NCI-H1048 (cell line): ENCODE data around the gene BEST1.
A peak's percentile ranks its signal among the peaks of the same experiment; 100 is the strongest.
"Not testable (repeated sequence)": the region's sequence is repeated elsewhere in the genome, so short reads cannot be mapped to it uniquely, and the experiment has no call there.

Experiments used
- DNase-seq: peaks from one replicate; lab custom pipeline; 2025; lab: John Stamatoyannopoulos, UW

Gene BEST1

GRCh38 chr11:61964666-61965271, 14.6 kb downstream of the BEST1 start:
- DNase-seq, result not testable (repeated sequence)

DNA sequence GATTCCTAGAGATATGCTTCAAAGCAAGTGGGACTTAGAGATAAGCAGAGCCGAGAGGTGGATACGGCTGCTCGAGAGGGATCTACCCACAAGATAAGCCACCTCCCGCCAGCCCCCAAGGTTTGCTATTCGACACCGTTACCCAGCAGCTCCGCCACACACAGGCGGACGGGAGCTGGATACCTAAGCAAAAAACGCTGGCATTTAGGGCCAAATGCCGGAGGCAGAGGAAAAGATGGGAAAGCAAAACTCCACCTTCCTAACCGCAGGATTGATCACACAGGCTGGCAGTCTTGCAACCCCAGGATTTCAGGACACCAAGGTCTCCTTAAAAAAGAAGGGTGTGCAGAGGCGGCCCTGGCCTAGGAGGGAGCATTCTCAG, 16.6 kb downstream of the BEST1 start:
- DNase-seq, result no peak

GRCh38 chr11:61967116-61967923, 17.2 kb downstream of the BEST1 start, which contains the start of gene FTH1:
Gene FTH1, minus strand, starts transcription at chr11:61967634. Its CDS starts 209 bp downstream, at chr11:61967425.
- DNase-seq, result peak; percentile 76

DNA sequence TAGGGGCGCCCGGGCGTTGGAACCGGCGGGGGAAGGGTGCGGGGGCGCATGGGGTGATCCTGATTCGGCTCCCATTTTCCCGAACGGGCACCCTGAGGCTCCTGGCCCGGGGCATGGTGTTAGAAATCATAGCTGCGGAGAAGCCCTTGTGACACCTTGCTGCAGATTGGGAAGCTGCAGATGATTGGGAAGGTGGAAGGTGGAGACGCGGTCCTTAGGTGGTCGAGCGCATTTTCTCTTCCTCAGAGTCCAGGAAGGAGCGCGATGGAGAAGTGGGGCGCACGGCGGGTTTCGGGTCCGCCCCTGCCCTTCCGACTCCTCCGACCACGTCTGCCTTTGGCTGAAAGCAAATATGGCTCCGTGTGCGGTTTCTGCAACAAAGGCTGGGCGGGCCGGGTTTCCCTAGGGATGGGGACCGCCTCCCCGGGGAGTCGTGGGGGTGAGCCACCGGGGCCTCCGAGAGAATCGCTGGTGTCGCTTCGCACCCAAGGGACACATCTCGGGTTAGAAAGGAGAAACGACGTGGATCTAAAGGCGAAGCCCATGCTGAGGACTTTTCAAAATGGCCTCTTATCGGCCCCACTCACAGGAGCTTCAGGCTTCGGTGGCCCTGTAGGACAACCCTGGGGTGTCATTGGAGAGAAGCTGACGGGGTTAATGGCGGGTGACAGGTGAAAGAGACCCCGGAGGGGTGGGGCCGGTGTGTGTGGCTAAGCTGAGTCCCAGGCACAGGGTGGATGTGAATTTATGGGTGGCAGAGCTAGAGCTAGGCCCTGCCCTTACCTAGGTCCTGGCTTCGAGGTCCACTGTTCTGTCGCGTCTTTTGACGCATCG, 18.0 kb downstream of the BEST1 start:
- DNase-seq, result no peak

GRCh38 chr11:61968758-61969390, 18.7 kb downstream of the BEST1 start:
- DNase-seq, result no peak

GRCh38 chr11:61969391-61969758, 19.2 kb downstream of the BEST1 start:
- no peak for DNase-seq

DNA sequence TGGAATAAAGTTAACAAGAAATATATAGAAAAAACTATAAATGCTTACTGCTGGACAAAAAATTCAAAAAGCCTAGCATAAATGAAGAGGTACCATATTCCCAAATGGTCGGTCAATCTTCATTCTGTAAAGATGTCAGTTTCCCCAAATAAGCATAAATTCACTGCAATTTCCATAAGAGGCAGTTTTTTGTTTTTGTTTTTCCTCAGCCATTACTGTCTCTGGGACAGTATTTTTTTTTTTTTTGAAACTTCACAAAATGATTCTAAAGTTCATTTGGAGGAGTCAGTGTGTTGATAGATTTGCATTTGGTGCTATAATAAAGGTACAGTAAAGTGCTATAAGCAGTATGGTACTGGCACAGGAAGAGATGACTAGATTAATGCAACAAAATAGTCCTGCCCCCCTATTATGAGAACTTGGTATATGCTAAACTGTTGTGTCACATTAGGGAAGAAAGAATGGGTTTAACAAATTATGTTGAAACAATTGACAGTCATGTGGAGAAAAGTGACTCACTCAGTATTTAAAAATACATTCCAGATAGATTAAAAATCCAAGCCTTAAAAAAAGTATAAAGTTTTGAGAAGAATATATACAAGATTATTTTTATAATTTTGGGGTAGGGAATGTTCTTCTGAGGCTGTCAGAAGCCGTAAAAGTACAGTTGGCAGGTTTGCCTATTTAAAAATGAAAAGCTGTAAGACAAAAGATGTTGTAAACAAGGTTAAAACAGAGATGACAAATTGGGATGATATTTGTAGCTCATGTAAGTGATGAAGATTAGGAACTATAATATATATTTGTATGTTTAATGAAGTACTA, 19.9 kb downstream of the BEST1 start:
- no peak for DNase-seq

GRCh38 chr11:61971248-61972111, 21.3 kb downstream of the BEST1 start:
- peak; percentile 41 for DNase-seq

GRCh38 chr11:61972112-61972671, 22.0 kb downstream of the BEST1 start:
- no peak for DNase-seq

DNA sequence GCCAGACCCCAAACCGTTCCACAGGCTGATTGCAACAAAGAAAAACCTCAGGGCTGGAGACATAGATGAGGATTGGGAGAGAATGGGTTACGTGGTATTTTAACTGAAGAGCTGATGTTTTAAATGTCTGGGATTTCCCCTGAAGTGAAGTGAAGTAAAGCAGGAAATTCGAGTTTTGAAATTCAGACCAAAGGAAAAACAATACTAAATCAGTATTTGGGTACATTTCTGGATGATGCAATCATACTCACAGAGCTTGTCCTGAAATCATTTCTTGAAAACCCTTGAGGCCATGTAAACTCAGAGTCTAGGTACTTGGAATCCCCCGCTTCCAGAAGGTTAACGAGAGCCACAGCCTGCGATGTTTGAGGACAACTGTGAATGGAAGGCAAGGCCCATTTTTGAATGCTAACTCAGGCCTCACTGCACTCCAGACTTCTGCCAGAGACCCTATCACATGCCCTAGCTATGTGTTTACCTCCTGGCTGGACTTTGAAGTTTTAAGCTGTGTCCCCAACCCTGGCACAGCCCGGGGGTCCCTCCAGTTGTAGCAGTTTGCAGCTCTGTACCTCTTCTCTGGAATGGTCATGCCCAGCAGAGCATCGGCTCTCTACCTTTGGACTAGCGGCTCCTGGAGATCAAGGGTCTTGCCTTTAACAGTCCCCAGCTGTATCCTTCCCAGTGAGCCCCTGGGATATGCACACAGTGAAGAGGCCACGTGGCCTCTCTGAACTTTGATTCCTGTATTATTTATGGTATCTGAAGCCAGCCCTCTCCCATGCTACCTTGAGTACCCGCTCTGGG, 22.7 kb downstream of the BEST1 start:
- DNase-seq, result no peak

DNA sequence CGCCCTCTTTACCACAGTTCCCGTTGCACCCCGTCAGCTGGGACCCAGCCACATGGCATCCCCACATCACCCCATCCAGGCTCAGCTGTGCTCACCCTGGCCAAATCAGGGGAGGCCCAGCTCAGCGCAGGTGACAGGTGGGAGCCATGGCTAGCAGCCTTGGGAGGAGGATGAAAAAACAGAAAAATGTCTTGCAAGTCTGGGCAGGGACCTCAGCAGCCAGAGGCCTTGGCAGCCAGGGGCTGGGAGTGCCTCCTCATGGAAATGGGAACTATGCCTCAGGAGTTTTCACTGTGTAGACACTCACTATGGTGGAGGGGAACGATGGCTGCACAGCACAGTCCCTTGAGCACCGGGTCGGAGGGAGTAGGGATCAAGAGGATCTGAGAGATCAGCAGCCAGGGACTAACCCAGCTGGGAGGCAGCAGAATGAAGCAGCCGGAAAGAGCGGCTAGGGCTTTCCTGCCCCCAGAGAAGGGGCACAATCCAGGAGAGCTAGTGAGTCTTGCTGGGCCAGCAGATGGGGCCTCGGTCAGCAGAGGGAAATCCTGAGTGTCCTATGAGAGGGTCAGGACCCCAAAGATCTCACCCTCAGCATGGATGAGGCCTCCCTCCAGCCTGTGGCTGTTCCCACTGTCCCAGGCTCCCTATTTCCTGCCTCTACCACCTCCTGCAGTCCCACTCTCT, 23.5 kb downstream of the BEST1 start:
- DNase-seq, result no peak

- no peak for DNase-seq
These were observed 24.8 kb downstream of the BEST1 start for GRCh38 chr11:61974766-61975631.

DNA sequence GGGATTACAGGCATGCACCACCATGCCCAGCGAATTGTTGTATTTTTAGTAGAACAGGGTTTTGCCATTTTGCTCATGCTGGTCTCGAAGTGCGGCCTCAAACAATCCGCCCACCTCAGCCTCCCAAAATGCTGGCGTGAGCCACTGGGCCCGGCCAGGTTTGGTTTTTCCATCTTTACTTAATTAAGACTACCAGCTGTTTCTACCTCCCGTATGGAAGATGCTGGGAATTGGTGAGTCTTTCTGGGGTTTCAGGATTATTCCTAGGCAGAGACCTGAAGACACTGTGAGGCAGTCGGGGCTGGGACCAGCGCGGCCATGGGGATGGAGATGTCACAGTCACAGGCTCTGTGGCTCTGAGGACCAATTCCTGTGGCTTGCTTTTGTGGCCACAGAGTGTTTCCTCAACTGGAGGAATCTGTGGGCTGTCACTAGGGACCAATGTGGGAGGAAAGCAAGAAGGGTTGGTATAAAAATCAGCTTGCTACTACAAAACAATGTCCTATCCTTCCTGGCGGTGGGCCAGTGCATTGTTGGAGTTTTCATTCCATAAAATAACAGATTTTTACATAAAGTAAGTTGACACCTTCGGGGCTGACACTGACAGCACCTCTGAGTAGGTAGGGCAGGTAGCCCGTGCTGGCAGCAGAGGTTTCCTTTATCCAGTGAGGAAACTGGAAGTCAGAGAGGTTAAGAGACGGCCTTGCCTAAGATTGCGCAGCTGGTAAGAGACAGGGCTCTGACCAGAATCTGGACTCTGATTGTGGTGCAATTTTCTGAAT, 25.7 kb downstream of the BEST1 start:
- no peak for DNase-seq

DNA sequence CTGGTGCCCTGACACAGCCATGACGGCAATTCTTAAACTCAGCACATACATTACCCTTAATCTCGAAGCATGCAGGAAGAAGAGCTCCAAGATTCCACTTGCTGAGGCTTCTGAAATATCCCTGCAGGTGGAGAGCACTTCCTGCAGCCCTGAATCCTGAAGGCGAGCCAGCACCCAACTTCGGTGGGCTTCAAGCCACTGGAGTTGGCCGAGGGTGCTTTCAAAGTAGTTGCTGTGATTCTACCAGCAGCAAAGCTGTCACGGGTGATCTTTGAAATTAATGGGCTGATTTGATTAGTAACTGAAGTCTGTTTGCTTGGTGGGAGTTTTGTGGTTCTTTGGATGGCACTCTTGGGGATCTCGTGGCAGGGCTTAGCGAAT, 26.3 kb downstream of the BEST1 start:
- no peak for DNase-seq

GRCh38 chr11:61976813-61977475, 26.8 kb downstream of the BEST1 start:
- no peak for DNase-seq
